Muscle of back (tissue), 10 donors: Measurements from ENCODE around the gene RMC1. TPM values are rescaled to one million over a fixed set of nuclear protein-coding genes. Genes with fewer than 3 reads are reported as not detected.

Experiments
- polyA plus RNA-seq, 10 donors: library from polyadenylated mRNA; unstranded; fragments of 120-200 nt; gene quantifications; one replicate each; pipeline ENCODE4 v1.2.1, GENCODE V29; 2013; ENCODE audit not compliant: insufficient read length in 10 of 10

The RMC1 gene
- polyA plus RNA-seq, 10 donors, result 10.4 to 17.4 (median 14.3) TPM

Other genes starting within 250 kb of the RMC1 start
- gene RIOK3, start 50.2 kb upstream of the RMC1 start, polyA plus RNA-seq, result 10 to 100 TPM; 57.2 to 95.2 (median 72.6) TPM
- gene NPC1, start 83.0 kb downstream of the RMC1 start, polyA plus RNA-seq, result 10 to 100 TPM; 18.6 to 30.5 (median 25.2) TPM
- gene ANKRD29, start 159.4 kb downstream of the RMC1 start, polyA plus RNA-seq, result 1 to 10 TPM; 2.5 to 7.8 (median 4.3) TPM
- gene LAMA3, start 185.9 kb downstream of the RMC1 start, polyA plus RNA-seq, result 10 to 100 TPM in 2 of 10 donors, 1 to 10 TPM in 8; 3.1 to 14.4 (median 4.1) TPM